ENCODE measurements around the gene PHGDH.
"Not testable (repeated sequence)": the region's sequence is repeated elsewhere in the genome, so short reads cannot be mapped to it uniquely, and the experiment has no call there.

PHGDH gene

GRCh38 chr1:119762409-119762808, 50.7 kb downstream of the PHGDH start:
- no peak for DNase-seq (ENCODE audit: extremely low read depth in 1 of 2, low read depth in 1 of 2)

- DNase-seq (ENCODE audit: extremely low read depth in 1 of 2, low read depth in 1 of 2): no peak
Observed at GRCh38 chr1:119762953-119763352, 51.2 kb downstream of the PHGDH start.

DNA sequence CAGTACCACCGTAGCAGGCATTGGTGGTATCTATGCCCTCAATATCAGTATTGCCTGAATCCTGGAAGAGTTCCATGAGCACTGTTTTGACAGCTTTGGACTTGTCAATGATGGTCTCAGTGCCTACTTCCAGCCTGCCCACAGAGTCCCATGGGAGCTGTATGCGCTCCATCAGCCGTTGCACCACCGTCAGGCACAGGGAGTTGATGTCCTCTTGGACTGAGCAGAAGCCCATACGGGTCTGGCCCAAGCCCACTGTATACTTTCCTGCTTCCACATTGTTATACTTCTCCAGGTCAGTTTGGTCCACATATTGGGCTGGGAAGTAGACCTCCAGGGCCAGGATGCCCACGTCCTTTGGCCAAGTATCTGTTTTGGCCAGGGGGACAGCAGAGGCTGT, 52.5 kb downstream of the PHGDH start:
- no peak for DNase-seq (ENCODE audit: extremely low read depth in 1 of 2, low read depth in 1 of 2)

DNA sequence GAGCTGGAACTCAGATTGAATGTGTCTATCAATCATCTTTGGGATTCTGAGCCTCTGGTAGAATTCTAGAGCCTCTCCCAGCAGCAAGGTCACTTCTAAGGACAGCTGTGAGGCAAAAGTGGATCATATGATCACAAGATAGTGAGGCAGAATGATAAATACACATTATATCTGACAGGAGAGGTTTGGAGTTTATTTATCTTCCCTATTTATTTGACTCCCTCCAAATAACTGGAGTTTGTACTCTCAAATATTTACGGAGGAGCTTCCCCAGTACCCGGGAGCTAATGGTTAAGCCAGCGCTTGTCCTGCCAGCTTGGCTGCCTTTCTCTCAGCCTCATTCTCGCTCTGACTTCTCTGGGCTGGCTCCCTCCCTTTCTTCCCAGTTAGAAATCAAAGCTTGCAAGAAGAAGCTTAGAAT, 54.6 kb downstream of the PHGDH start:
- DNase-seq (ENCODE audit: extremely low read depth in 1 of 2, low read depth in 1 of 2): no peak

- DNase-seq (ENCODE audit: extremely low read depth in 1 of 2, low read depth in 1 of 2): no peak
Observed at GRCh38 chr1:119767486-119767885, 55.8 kb downstream of the PHGDH start.

- no peak for DNase-seq (ENCODE audit: extremely low read depth in 1 of 2, low read depth in 1 of 2)
Observed at GRCh38 chr1:119768778-119769177, 57.0 kb downstream of the PHGDH start, which contains the start of gene HMGCS2. HMGCS2 (minus strand) TSS chr1:119768905; CDS start chr1:119768844, 61 bp downstream.

GRCh38 chr1:119771016-119771415, 59.3 kb downstream of the PHGDH start:
- no peak for DNase-seq (ENCODE audit: extremely low read depth in 1 of 2, low read depth in 1 of 2)

DNA sequence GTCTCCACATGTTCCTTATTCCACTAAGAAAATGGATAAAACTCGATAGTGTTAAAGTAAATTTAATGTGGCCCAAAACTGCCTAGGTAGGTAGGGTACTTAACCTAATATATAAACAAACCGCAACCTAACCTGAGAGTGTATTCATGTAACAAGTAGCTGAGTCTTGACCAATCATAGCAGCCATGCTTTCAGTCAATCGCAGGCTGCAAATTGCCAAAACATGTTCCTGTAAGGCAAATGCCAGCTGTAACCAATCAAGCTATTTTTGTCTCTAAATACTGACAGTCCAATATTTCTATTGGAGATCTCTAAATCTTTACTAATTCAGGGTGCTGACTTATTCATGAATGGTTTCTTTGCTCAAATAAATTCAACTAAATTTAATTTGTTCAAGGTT, 60.0 kb downstream of the PHGDH start:
- no peak for DNase-seq (ENCODE audit: extremely low read depth in 1 of 2, low read depth in 1 of 2)

- DNase-seq (ENCODE audit: extremely low read depth in 1 of 2, low read depth in 1 of 2): no peak
Observed at GRCh38 chr1:119772298-119772697, 60.6 kb downstream of the PHGDH start.

- no peak for DNase-seq (ENCODE audit: extremely low read depth in 1 of 2, low read depth in 1 of 2)
Observed at GRCh38 chr1:119773711-119774241, 62.0 kb downstream of the PHGDH start.

GRCh38 chr1:119774746-119775490, 63.2 kb downstream of the PHGDH start:
- DNase-seq (ENCODE audit: extremely low read depth in 1 of 2, low read depth in 1 of 2): no peak

GRCh38 chr1:119778359-119778758, 66.6 kb downstream of the PHGDH start:
- no peak for DNase-seq (ENCODE audit: extremely low read depth in 1 of 2, low read depth in 1 of 2)

DNA sequence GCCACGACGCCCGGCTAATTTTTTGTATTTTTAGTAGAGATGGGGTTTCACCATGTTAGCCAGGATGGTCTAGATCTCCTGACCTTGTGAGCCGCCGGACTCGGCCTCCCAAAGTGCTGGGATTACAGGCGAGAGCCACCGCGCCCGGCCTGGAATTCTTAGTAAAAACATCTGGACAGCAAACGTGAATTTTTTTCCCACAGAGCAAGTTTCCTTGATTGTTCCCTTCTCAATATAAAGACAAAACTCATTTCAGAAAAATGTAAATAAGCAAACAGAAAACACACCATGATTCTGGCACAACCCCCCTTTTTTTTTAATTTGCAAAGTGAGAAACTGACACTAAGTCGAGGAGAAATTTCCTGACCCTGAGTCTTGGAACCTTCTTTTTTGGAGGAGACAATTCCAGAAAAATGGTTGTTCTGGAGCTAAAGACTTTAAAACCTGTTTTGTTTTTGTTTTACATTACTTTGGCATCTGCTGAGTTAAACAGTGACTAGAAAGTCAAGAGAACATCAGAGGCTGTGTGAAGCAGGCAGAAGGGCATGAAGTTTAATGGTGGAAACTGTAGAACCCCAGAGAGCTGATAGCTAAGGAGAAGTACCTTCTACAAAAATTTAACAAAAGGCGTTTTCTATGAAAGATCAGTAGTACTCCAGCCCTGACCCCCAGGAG, 67.3 kb downstream of the PHGDH start:
- DNase-seq (ENCODE audit: extremely low read depth in 1 of 2, low read depth in 1 of 2): no peak

- no peak for DNase-seq (ENCODE audit: extremely low read depth in 1 of 2, low read depth in 1 of 2)
Observed at GRCh38 chr1:119779869-119780356, 68.2 kb downstream of the PHGDH start.

GRCh38 chr1:119781434-119782210, 69.9 kb downstream of the PHGDH start:
- no peak for DNase-seq (ENCODE audit: extremely low read depth in 1 of 2, low read depth in 1 of 2)

DNA sequence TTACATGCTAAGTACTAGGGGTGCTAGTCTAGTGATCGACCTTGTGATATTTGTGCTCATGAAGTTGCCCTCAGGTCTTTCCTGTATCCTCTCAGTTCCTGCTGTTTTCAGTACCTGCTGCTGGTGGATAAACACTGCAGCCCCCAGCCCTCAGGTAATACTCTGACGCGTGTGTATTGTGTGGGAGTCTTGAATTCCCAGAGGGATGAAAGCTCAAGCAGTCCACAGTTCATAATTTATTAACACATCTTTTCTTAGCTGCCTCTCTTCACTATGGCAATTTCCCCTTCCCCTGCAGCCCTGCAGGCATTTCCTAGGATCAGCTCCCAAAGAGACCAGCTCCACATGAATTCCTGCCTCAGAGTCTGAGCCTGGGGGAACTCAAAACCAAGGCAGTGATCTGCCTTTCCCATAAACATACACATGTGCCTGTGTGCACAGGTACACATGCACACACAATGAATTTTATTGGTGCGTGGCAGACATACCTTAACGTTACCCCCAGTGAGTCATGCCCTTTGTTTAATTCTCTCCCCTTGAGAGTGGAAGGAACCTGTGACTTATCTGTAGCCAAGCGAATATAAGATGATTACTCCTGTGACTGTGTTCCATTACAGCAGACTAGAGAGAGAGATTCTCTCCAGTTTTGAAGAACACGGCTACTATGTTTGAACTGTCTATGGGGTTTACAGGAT, 71.0 kb downstream of the PHGDH start:
- DNase-seq (ENCODE audit: extremely low read depth in 1 of 2, low read depth in 1 of 2): no peak

GRCh38 chr1:119783354-119784185, 71.8 kb downstream of the PHGDH start:
- DNase-seq (ENCODE audit: extremely low read depth in 1 of 2, low read depth in 1 of 2): no peak

GRCh38 chr1:119784191-119784781, 72.6 kb downstream of the PHGDH start:
- no peak for DNase-seq (ENCODE audit: extremely low read depth in 1 of 2, low read depth in 1 of 2)

DNA sequence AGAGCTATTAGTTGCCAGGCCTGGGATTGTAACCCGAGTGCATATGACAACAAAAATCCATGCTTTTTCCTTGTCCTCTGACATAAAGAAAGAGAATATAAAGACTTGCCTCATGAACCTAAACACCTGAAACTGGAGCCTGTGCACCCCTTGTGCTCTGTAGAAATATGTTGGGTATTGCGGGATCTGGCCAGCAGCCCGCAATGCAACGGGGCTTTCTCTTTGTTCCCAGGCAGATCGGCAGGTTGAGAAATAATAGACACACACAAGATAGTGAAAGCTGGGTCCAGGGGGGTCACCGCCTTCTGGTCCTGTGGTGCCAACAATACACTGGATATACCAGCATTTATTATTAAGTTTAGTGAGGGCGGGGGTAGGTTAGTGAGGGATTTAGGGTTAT, 74.3 kb downstream of the PHGDH start:
- not testable (repeated sequence) for DNase-seq (ENCODE audit: extremely low read depth in 1 of 2, low read depth in 1 of 2)
